GM18951 (cell line): ENCODE data around the gene COL4A2.

ENCODE experiments used
- POLR2A ChIP-seq: IDR thresholded peaks from 4 replicates; pipeline ENCODE4 v1.6.1; 2011; ENCODE audit warnings: mild to moderate bottlenecking; ENCODE audit not compliant: insufficient read length, insufficient read depth; ENCODE audit errors: extremely low read depth
- in situ Hi-C: fragments of 300-500 bp; cut with MboI; formaldehyde crosslinking; loops from one replicate; pipeline ENCODE4 v1.12.0; 2022; ENCODE audit warnings: low sequenced_read_pairs, mixed read lengths, inconsistent platforms; ENCODE audit not compliant: unreplicated experiment

COL4A2 gene

DNA sequence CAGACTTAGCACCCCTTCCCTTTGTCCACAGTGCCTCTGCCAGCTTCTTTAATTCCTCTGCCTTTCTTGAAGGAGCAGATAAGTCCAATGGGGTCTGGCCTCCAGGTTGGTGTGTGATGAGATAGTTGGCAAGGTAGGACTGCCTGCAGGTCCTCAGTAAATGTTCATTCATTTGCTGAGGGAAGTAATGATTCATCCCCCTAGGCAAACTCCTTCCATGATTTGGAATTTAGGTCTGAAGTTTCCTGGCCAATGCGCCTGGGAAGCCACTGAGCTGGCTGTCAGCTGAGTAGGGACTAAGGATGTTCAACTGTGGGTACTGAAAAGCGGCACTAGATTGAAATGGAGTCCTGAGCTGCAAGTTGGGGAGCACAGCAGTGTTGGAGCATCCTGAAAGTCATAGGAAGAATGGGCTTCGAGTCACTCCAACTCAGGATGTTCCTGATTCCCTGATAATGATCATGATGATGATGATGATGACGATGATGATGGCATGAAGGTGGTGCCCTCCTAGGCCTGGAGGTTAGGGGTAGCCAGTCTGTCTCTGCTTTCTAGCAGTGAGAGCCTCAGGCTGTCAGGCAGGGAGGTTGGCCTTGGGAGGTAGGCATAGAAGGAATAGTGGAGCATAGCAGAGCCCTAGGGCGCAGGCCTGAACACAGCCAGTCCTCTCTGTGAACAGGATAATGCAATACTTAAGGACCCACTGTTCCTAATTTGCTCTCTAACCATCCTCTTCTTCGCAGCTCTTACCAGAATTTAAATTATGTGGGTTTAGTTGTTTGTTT is 44.7 kb downstream of the COL4A2 start:
- in situ Hi-C loops: no loop called here

DNA sequence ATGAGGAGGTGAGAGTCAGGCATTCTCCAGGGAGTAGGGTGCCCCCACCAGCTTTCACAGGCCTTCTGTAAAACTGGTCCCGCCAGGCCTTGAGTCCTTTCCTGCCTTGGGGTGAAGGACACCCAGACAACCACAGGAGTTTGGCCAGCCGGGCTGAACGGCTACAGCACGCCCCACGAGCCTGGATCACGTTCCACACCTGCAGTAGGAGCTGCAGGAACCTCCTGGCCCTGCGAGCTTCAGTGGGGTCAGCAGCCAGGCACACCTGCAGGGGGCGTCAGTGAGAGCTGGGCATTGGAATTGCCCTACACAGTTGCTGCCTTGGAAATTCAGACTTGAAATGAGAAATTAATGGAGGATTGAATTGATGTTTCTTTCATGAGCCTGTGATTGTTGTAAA is 45.7 kb downstream of the COL4A2 start:
- in situ Hi-C loops: no loop called here
- TF ChIP-seq POLR2A: no peak

More for the DNA sequence above, 44.7 kb downstream of the COL4A2 start:
- TF ChIP-seq POLR2A: no peak

DNA sequence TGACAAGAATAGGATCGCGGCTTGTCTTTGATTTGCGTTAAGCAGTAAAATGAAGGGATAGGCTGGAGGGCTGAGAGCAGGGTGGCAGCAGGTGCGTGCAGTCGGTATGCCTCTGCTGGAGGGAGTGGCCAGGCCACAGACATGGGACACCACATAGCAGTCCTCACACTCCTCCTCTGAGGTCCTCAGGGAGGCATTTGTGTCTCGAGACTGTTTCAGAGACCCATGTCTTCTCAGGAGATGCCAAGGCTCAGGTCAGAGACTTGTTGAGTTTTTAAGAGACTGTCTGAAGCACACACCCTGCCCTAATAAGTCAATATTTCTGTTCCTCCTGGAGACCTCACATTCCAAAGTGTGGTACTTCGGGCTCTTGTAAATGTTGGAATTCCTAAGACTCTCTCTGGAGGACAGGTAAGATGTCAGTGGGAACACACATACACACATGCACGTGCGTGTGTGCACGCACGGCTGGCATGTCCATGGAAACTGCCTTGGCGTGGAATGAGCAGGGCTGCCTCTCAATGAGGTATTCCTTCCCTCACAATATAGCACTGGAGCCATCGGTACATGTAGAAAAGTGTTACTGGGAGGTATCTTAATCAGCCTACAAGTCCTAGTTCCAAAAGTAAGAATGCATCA is 46.4 kb downstream of the COL4A2 start:
- in situ Hi-C loops: no loop called here
- TF ChIP-seq POLR2A: no peak

DNA sequence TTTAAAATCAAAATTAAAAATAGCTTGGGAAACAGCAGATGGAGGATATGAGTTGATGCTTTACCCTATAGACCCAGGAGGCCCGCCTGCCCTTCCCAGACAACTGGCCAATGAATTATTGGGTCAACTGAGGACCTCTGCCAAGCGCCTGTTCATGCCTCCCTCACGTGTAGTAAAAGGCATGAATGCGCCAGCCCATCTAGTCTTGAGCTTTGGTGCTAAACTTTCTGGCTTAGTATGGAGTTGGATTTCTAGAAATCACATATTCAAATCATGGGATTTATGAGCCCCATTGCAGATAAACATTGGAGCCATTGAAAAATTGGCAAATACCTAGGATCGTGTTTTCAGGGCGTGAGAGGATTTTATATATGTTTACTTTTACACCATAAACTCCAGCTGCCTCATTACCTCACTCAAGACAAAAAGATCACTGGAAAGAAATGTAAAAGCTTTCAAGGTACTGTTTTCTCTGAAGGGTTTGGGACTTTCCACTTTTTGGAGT is 47.1 kb downstream of the COL4A2 start:
- TF ChIP-seq POLR2A: no peak
- in situ Hi-C loops: no loop called here

DNA sequence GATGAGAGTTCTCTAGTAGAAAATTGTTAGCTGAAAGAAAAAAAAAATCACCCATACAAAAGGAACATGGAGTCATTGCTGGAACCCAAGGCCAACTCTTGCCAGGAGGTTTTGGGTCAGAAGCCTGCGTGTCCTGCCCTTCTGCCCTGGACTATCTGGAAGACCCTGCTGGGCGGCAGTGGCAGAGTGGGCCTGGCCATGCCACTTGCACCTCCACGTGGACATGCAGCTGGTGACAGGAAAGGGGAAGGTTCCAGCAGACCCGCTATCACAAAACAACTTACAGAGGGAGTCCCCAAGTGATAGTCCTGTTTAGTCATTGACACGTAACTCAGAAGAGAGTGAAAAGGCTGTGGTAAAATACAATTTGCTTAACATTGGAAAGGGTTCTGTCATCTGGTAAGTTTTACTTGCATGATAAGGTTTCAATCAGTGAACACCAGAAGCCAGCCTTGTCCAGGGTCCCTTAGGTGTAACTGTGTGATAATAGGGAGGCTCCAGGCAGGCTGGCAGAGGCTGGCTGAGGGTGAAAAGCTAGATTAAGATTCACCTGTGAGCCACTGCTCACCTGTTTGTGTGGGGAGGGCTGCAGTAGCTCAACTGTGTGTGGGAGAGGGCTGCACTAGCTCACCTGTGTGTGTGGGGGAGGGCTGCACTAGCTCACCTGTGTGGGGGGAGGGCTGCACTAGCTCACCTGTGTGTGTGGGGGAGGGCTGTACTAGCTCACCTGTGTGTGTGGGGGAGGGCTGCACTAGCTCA is 47.8 kb downstream of the COL4A2 start:
- TF ChIP-seq POLR2A: no peak
- in situ Hi-C loops: no loop called here

DNA sequence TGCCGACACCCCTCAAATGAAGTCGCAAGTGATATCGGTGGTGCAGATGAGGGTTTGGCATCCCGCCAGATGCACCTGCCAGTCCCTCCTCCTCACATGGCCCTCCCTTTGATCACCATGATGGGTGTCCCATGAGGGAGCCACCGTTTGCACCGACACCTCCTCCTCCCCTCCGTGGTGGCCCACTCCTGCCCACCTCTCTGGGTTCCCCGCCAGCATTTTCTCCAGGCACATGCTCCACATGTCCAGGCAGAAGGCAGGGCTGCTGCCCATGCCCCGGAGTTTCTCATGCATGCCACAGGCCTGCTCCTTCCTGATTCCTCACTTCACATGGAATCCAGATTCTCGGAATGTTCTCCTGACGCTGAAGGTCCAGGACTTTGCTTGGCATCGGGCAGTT is 49.3 kb downstream of the COL4A2 start:
- no peak for TF ChIP-seq POLR2A
- in situ Hi-C loops: no loop called here

DNA sequence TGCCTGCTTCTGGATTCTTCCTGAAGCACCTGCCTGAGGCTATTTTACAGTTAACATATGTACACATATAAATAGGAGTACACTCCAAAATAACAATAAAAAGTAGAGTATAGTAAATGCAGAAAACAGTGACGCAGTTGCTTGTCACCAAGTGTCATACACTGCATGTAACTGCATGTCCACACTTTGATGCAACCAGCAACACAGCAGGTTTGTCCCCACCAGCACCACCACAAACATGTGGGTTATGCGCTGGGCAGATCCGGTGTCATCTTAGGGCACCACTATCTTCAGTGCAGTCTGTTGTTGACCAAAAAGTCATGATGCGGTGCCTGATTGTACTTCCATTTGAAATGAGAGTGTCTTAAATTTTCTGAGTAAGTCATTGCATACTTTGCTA is 51.3 kb downstream of the COL4A2 start:
- no peak for TF ChIP-seq POLR2A
- in situ Hi-C loops: no loop called here

DNA sequence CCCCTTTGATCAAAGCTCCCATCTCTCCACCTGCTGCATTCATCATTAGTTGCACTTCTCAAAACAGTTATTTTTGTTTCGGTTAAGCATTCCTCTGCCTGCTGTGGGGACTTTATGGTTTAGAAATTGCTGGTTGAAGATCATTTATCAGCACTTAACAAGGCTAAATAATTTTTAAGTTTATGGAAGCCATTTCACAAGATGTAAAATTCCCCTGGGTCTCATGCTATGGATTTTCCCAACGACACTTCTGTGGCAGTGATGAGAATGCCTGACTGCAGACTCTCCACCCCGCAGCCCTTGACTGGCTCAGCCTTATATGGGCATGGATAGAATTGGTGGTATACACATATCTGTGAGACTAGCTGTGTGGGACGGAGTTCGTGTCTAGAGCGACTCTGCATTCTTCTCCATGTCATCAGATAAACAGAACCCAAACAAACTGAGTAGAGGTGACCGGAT is 52.8 kb downstream of the COL4A2 start:
- no peak for TF ChIP-seq POLR2A
- in situ Hi-C loops: no loop called here

DNA sequence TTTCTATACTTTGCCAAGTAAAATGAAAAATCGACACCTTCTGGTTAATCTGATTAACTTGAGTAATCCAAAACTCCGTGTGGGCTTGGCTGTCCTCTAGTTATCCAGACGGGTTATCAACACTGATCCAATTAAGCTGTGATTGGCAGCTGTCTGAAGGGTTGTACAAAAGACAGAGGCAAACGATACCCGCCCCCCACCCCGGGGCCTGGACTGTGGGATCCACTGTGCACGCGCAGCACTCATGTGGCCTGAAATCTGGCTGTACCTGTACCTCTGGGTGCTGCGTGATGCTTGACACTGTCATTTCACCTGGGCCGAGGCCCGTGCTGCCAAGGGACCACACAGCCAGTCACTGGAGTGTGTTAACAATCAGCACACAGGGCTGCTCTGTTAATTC is 53.5 kb downstream of the COL4A2 start:
- in situ Hi-C loops: no loop called here
- TF ChIP-seq POLR2A: no peak

DNA sequence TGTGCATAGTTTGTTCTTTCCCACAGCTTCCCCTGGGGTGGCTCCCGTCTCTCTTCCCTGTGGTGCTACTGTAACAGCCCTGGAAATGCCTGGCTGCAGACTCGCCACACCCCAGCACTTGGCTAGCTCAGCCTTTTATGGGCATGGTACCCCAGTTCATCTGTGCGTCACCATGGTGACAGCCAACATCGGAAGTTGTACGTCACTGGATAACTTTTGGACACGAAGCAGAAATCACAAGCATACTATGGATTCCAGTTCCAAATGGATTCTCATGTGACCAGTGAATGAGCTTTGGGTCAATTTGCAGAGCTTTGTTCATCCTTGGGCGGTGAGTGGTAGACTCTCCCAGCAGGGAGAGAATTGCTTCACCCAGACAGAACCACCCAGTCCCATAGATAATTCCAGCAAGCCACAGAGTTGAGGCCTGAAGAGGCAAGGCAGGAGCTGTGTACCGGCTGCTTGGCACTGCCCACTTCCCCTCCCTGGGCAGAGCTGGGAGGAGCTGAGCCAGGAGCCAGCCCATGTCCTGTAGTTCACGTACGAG is 54.4 kb downstream of the COL4A2 start:
- TF ChIP-seq POLR2A: no peak
- in situ Hi-C loops: no loop called here

DNA sequence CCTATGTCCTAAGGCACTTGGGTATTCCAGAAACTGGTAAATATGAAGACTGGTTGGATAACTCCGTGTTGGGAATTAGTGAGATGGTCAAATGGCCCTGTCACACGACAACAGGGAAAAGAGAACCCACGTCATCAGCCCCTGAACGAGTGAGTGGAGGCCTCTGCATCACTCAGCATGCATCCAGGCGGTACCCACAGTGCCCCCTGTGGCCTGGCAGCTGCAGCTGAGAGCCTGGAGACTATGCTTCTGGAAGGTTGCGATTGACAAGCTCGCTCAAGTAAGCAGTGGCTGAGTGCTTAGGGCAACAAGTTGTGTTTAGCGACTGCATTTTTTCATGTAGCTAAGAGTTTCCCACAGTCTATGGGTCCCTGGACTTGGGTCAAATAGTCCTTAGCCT is 55.9 kb downstream of the COL4A2 start:
- in situ Hi-C loops: no loop called here

DNA sequence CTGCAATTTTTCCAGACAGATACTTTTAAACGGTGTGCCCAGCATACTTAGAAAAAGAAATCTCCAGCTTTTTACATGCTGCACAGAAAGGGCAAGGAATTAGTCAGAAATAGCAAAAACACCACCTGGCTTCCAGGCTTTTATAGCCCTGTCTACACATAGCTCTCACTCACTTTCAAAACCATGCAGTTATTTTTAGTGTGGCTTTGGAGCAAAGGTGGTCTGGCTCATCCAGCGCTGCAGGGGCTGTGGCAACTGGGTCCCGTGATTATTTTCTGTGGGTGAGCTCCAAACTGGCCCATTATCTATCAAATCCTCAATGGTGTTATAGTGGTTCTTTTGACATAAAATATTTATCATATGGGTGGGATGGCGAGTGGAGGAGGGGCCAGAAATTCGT is 57.0 kb downstream of the COL4A2 start:
- TF ChIP-seq POLR2A: no peak
- in situ Hi-C loops: no loop called here

More for the DNA sequence above, 55.9 kb downstream of the COL4A2 start:
- no peak for TF ChIP-seq POLR2A

DNA sequence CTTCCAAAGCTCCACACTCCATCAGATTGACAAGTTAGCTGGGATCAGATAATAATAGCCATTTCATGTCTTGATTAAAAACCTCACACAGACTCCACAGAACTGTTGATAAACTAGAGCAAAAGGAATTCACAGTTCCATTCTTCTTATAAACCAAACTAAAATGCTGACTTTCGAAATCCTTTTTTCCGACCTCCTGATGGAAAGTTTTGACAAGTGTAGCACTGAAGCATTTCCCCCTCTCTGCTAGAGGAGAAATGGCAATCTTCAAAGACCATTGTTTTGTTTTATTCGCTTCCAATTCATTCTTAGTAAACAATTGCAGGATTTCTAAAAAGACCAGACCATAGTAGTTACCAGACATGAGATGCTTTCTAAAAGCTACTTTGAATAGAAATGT is 58.8 kb downstream of the COL4A2 start:
- in situ Hi-C loops: no loop called here
- TF ChIP-seq POLR2A: no peak
